Ramos (cell line): ENCODE data around the gene MTCL3.

Source experiments
- in situ Hi-C: fragments of 300-500 bp; cut with MboI; formaldehyde crosslinking; loops from one replicate; pipeline ENCODE4 v1.14.3; 2022; ENCODE audit warnings: low sequenced_read_pairs; ENCODE audit not compliant: unreplicated experiment

Gene MTCL3

DNA sequence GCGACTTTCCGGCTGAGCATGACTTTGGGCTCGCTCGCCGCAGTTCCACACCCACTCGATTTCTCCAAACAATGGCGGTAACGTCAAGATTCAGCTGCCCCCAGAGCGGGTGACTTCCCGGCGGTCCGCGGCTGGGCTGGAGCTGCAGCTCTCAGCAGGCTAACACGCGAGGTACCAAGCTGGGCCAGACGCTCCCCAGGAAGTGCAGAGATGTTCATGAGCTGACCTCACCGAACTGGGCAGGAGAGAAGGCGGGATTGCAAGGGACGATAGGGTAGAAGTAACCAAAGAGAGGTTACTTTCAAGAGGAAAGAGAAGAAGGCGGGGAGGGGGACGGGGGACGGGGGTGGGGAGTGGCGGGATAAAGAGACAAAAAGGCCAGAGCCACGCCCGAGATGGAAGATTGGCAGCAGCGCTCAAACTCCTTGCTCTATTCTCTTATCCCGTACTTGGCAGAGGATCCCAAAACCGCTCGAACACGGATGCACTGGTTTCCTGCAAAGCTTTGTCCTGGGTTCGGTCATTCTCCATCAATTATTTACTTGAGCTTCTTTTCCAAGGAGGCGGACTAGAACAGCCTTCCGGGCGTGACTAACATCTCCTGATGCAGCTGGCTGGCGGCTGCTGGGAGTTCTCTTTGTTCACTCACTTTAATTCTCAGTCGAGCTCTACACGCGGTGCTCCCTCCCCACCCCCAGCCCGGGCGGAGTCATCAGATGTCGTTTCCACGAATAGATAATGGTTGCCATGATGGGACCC lies at the start of gene MTCL3:
Gene MTCL3 (minus strand): TSS at position 626 of the 759 bp plus-strand sequence.
- in situ Hi-C loops, result no loop called here

DNA sequence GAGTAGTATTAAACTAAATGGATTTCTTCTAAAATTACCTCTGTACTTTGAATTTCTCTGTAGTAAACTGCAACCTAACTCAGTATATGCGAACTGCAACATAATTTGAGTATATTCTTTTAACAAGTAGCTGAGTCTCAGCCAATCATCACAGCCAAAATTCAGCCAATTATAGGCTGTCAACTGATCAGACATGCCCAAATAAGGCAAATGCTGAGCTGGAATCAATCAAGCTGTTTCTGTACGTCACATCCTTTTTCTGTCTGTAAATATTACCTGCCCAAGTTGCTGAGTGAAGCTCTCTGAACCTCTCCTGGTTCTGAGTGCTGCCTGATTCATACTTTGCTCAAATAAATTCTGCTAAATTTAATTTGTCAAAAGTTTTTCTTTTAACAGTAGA lies 48.3 kb upstream of the MTCL3 start:
- in situ Hi-C loops, result no loop called here

DNA sequence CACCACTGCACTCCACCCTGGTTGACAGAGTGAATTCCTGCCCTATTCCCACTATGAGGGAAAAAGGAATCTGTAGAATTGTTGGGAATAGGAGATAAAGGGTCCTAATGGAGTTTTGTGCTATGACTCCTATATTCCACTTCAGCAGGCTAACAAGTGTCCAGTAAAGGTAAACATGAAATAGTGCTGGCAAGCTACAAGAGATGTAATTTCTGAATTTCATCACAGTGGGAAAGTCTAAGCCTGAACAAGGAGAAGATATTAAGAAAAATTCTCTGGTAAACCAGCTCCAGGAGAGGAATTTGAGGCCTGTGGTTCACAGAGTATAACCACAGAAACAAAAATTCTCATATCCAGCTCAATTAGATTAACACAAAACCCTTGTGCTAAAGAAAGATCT lies 47.5 kb upstream of the MTCL3 start:
- in situ Hi-C loops, result no loop called here

DNA sequence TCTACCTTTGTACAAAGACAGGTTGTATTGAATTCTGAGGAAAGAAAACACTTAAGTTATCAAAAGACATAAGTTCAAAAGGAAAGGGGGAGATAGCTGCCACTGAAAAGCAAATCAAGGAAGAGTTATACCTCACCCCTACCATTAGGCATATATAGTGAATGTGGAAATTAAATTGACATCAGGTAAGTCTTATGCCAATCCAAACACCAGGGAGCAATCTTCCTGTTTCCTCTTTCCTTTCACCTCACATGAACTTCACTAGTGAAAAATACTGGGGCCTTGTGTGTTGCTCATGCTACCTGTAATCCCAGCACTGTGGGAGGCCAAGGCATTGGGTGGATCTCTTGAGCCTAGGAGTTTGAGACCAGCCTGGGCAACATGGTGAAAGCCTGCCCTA lies 47.0 kb upstream of the MTCL3 start:
- in situ Hi-C loops, result no loop called here

DNA sequence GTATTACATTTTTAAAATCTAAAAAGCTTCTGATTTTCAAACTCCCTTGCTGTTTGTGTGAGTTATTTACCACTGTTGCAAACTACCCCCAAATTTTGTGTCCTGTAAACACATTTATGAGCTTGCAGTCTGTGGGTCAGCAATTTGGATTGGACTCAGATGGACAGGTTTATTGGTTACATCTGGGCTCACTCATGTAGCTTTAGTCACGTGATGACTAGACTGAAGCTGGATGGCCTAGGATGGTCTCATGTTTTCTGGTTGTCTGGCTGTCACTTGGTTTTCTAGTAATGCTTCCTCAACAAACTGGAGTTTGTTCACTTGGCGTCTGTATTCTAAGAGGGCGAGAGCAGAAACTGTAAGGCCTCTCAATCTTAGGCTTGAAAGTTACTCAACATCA lies 45.6 kb upstream of the MTCL3 start:
- in situ Hi-C loops, result no loop called here

DNA sequence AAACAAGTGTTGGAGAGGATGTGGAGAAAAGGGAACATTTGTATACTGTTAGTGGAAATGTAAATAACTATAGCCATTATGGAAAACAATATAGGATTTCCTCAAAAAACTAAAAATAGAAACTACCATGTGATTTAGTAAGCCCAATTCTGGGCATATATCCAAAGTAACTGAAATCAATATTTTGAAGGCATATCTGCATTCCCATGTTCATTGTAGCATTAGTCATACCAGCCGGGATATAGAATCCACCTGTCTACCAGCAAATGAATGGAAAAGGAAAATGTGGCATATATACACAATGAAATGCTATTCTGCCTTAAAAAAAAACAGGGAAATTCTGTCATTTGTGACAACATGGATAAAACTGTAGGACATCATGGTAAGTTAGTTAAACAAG lies 42.5 kb upstream of the MTCL3 start:
- in situ Hi-C loops, result no loop called here

DNA sequence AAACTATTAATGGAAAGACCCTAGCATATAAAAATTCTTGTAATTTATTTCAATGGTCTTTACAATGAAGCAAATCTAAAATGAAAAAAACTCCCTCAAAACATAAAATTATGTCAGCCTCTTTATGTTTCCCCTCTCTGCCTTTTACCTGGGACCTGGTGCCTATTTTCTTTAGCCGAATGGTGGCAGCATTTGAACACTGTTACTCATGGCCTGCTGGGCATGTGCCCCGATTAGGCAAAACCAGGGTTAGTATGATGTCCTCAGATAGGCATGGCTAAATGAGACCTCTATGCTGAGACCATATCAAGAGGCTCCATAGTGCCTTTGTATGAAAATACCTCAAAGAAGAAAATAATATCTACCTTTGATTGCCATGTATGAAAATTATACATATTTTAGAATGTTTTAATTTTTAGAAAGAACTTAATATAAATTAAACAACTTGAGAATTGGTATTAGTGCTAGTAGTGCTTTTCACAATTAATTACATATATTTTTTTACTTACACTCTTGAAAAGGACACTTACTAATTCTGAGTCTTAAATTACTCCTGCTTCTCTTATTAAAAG lies 35.4 kb upstream of the MTCL3 start:
- in situ Hi-C loops, result no loop called here

DNA sequence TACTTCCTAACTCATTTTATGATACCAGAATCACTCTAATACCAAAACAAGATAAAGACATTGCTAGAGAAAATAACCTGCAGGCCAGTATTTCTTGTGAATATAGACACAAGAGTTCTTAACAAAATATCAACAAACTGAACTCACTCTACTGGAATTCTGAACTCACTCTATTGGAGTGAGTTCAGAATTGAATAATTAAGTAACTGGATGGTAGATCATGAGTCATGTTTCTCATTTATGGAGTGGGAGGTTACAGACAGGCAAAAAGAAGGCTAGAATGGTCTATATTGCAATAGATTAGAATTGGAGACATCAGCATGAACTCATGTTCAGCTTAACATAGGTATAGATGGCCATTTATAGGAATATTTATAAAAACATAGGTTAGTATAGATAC lies 31.3 kb upstream of the MTCL3 start:
- in situ Hi-C loops, result no loop called here

DNA sequence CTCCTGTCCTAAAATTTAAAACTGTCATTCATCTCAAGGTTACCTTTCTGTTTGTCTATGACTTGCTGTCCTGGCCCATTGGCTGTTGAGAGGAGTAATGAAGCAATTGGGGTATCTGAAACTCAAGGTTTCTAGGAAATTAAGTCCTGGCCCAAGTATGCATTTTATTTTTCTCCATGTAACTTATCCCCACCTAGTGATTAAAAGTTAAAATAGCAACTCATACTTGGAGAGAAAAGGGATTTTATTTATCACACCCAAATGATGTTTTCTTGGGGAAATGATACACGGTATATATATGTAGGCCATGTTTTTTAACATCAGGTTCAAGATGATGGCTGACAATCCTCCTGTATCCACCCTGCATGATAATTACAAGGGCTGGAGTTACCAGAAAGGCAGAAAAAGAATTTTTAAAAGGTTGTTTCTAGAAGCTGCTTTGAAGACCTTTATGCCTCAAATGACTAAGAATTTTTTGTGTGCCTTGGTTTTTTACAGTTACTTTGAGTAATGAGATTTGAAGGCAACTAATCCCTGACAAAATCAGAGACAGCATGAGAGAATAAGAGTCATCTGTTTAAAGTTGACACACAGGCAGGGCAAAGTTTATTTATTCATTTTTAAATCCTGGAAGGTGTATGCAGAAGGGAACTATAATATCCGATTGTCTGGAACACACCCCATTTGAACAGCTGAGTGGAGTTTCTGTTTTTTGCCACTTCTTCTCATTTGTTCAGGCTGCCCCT lies 28.9 kb upstream of the MTCL3 start:
- in situ Hi-C loops, result no loop called here

DNA sequence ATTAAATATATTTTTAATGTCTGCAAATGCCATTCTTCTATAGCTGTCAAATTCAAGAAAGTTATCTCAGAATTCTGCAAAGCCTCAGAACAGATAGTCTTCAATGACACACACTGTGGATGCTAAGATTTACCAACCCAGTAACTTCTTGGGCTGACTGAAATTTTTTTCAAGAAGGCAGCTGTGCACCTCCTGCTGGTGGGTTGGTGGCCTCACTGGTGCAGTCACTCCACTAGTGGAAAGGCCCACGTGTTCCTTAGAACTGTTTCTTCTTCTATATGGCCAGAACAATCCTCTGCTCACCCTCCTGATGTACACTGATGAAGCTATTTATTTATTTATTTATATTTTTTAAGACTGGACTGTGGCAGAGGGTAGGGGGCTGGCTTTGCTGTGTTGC lies 28.1 kb upstream of the MTCL3 start:
- in situ Hi-C loops, result no loop called here

DNA sequence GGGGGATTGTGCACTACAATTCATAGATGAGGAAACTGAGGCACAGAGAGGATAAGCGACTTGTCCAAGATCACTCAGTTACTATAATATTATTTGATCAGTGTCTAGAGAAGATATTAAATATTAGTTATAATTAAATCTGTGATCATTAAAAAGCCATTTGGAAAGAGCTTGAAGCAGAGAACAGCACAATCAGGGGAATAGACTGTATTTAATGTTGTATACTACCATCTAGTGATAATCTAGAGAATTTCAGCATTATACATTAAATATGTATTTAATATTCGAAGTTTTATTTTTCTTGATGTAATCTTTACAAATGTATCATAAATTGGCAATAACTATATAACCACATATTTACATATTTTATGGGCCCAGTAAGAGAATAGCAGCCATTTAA lies 20.1 kb upstream of the MTCL3 start:
- in situ Hi-C loops, result no loop called here

DNA sequence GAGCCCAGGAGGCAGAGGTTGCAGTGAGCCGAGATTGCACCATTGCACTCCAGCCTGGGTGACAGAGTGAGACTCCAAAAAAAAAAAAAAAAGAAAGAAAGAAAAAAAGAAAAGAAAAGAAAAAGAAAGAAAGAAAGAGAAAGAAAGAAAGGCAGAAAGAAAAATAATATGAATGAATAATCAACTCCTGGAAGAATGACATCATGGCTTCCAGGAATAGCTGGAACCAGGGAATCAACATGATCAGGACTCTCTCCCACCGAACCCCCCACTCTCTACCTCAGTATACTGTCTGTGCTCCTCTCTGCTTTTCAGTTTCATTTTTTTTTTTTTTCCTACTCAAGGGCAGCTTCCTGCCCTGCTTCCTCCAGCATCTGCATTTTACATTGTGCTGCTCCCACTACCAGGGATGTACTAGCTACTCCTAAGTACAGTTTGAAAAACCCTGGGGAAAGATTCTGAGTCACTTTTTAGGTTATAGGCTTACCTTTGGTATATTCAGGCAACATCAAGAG lies 19.7 kb upstream of the MTCL3 start:
- in situ Hi-C loops, result no loop called here

DNA sequence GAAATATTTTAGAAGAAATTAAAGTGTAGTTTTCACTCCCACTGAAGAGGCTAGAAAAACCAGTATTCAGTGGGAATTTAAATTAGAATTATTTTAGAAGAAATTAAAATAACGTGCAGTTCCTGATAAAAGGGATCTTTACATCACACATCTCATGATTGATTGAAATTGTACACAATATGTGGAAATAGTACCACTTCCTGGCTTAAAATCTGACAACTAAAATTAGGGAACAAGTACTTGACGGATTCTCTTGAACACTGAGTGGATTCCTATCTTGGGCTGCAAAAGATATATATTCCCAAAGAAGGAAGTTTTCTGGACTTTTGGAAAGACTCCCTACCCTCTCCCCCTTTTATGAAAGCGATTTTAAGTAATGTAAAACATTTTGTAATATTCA lies 14.6 kb upstream of the MTCL3 start:
- in situ Hi-C loops, result no loop called here

DNA sequence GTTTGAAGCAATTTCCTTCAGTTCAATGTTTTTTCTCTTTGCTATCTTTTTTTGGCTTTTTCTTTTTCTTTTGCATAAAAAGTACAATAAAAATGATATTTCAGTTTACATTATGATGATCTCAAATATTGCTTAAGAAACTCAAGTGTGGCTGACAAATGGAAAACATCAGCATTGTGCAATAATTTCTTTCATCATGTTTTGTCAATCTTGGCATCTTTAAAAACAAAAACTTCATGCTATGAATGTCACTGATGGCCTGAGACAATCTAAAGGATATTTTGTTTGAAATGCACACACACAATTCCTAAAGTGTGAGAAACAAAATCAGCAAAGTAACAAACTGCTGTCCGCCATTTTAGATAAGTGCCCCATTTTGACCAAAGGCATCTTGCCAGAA lies 13.9 kb upstream of the MTCL3 start:
- in situ Hi-C loops, result no loop called here

DNA sequence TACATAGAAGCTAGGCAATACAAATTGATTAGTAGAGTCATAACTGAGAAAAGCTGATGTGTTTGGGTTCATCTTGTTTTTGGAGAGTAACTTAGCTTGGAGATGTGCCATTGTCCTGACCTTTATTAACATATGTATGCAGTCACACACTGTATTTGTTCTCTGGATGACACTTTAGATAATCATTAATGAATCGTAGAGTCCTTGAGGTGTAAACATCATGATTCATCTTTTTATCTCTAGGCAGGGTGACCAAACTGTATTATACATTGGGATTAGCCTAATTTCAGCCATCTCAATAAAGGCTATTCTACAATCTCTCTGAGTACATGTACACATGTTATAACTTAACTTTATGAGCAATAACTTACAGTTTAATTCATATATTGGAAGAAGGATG lies 3.6 kb upstream of the MTCL3 start:
- in situ Hi-C loops, result no loop called here

DNA sequence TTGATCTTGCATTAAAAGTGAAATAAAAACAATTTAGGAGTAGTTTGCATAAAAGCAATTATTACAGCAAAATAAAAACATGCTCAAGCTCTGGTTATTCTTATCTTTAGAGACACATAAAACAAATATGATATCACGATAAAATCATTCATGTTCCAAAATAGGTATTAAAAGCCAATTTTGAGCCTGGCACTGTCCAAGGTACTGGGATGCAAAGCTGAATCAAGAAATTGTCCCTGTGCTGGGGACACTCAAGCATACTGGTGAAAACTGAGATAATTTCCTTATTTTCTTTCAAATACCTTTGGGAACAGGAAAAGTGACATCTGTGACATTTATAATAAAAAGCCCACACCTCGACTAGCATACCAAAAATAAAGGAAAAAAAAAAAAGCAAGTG lies 931 bp upstream of the MTCL3 start:
- in situ Hi-C loops, result no loop called here

DNA sequence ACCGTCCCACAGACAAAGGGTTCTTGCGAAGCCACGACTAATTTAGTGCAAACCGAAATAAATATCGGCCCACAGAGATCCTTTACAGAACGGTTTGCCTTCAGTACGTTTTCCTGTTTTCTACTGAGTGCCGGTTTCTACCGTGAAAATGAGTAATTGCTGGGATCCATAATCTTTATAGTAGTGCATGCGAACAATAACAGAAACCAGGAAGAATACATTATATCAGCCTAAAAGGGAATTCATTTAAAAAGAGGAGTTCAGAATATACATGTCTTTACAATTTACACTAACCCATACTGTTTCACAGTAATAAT lies 292 bp upstream of the MTCL3 start:
- in situ Hi-C loops, result no loop called here

DNA sequence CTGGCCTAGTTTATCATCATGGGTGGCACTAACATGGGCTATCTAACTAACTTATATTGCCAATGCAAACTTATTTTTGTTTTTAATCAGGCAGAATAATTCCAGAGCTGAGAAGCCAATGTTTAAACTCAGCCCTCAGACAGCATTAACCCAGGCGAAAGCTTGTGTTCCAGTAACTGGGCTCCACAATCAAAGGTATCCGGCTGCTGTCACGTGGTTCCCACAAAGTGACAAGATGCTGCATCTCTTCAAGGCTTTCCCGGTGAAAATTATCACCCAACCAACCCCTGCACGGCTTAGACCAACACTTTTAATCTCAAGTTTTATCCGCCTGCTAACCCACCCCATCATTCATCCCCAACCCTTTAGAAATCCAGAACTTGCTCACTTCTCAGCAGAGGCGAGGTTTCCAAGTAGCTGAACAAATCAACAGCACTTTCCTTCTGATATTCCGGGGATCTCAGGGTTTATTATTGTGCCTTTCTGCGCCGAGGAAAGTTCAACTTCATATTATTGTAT lies 885 bp downstream of the MTCL3 start:
- in situ Hi-C loops, result no loop called here

DNA sequence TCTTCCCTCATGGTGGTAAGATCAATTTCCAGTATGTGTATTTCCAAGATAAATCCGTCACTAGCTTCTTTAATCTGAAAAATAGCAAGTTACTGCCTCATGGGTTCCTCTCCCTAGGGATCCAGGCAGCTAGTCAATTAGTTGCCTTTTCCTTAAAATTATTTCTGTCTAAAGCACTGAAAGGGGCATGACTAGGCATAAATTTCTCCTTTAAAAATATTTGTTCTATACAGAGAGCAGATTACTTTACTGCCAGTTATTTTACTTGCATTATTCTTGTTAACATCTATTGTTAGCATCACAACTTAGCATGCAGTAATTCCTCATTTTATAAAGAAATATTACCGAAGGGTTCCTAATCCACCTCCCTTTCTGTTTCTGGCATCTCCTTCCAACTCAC lies 1.4 kb downstream of the MTCL3 start:
- in situ Hi-C loops, result no loop called here

DNA sequence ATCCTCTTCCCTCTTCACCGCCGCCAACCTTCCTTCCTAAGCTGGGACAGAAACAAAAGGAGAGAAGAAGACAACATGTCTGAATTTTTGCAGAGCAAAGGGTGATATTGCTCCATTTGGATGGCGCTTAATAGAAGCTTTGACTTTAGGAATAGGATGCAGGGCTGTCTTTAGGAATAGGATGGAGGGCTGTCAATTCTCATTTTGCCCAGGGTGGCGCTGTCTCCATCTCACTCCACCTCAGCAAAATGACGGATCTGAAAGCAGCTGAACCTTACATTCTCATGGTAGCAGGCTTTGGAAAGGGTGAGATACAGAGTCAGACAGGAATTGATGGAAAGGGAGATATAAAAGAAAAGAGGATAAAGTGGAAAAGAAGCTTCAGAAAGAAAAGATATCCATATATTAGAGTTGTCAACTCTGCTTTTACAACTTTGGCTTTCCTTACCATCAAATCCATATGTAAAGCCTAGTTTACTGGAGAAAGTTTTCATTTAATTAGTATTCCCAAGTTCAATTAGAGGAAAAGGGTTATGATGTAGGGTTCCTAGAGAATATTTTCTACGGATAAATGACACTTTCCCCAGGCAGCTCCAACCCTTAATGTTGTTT lies 2.4 kb downstream of the MTCL3 start:
- in situ Hi-C loops, result no loop called here
